Measurements from ENCODE around the gene TNRC6A. TPM values are rescaled to one million over a fixed set of nuclear protein-coding genes. Genes with fewer than 3 reads are reported as not detected.

TNRC6A gene
- total RNA-seq, 2 experiments from 2014 or later, result 27.7 to 28.9 TPM

GRCh38 chr16:24730914-24731313 is 1.5 kb downstream of the TNRC6A start:
- Mint-ChIP-seq H3K27me3 (no peaks in the 10 kb centered on the region), H3K4me3 (peak overlapping the region; percentile 96), H3K27ac (peak overlapping the region; percentile 72), H3K9me3 (no peaks in the 10 kb centered on the region), H3K4me1 (ENCODE audit: low read depth) (peaks cover 53% of the 10 kb centered on the region), H3K36me3 (ENCODE audit: low read depth) (peaks cover 34% of the 10 kb centered on the region)
- TF ChIP-seq CTCF (IDR thresholded peaks at IDR 0.05), result no peak
- ChIA-PET POLR2A (interaction anchor here (0.7 to 1.6 kb wide), 5 partner anchors 10 to 190 kb away, joined by 4 to 7 read pairs (median 4); no protein-coding TSS in a partner anchor), CTCF (interaction anchor here (0.7 to 2.1 kb wide), 4 partner anchors 14 to 28 kb away, joined by 3 to 5 read pairs (median 4); no protein-coding TSS in a partner anchor)
- DNase-seq, result no peak
- ATAC-seq, result no peak
- intact Hi-C loops (cut with micrococcal nuclease), result no loop called here

- Mint-ChIP-seq H3K9me3 (no peaks in the 10 kb centered on the region), H3K36me3 (ENCODE audit: low read depth) (peaks cover 37% of the 10 kb centered on the region), H3K27ac (peak overlapping the region; percentile 30), H3K4me3 (peak overlapping the region; percentile 23), H3K27me3 (no peaks in the 10 kb centered on the region), H3K4me1 (ENCODE audit: low read depth) (peaks cover 62% of the 10 kb centered on the region)
- intact Hi-C loops (cut with micrococcal nuclease), result no loop called here
- CTCF ChIA-PET, result interaction anchor here (2.1 kb wide), 1 partner anchor 27 kb away, joined by 5 read pairs; no protein-coding TSS in a partner anchor
- TF ChIP-seq CTCF (IDR thresholded peaks at IDR 0.05), result no peak
- POLR2A ChIA-PET, result interaction anchor here (1.6 kb wide), 1 partner anchor 9 kb away, joined by 4 read pairs; no protein-coding TSS in a partner anchor
- no peak for ATAC-seq
- no peak for DNase-seq
These were observed 2.4 kb downstream of the TNRC6A start for GRCh38 chr16:24731722-24732419.

- Mint-ChIP-seq H3K36me3 (ENCODE audit: low read depth) (peaks cover 49% of the 10 kb centered on the region), H3K4me3 (no peak overlapping the region), H3K27ac (no peak overlapping the region), H3K9me3 (no peaks in the 10 kb centered on the region), H3K4me1 (ENCODE audit: low read depth) (peaks cover 79% of the 10 kb centered on the region), H3K27me3 (no peaks in the 10 kb centered on the region)
- TF ChIP-seq CTCF (IDR thresholded peaks at IDR 0.05), result no peak
- ChIA-PET POLR2A (interaction anchor here (0.6 to 1.0 kb wide), 3 partner anchors 19 to 491 kb away, joined by 3 read pairs; no protein-coding TSS in a partner anchor), CTCF (interaction anchor here (0.6 to 1.2 kb wide), 3 partner anchors 11 to 514 kb away, joined by 3 to 4 read pairs (median 3); no protein-coding TSS in a partner anchor)
- ATAC-seq (no peak), DNase-seq (no peak)
- intact Hi-C loops (cut with micrococcal nuclease), result no loop called here
These were observed 4.9 kb downstream of the TNRC6A start for GRCh38 chr16:24734382-24734781.

GRCh38 chr16:24736758-24737157 is 7.3 kb downstream of the TNRC6A start:
- ChIA-PET POLR2A (no interaction called here), CTCF (no interaction called here)
- H3K36me3 Mint-ChIP-seq (ENCODE audit: low read depth), result peaks cover 46% of the 10 kb centered on the region
- DNase-seq (no peak), ATAC-seq (no peak)
- no peak for TF ChIP-seq CTCF (IDR thresholded peaks at IDR 0.05)
- H3K27me3 Mint-ChIP-seq, result no peaks in the 10 kb centered on the region
- peaks cover 87% of the 10 kb centered on the region for H3K4me1 Mint-ChIP-seq (ENCODE audit: low read depth)
- H3K4me3 Mint-ChIP-seq, result no peak overlapping the region
- H3K27ac Mint-ChIP-seq, result peak overlapping the region; percentile 18
- no peaks in the 10 kb centered on the region for H3K9me3 Mint-ChIP-seq
- intact Hi-C loops (cut with micrococcal nuclease), result no loop called here

GRCh38 chr16:24737391-24737871 is 8.0 kb downstream of the TNRC6A start:
- Mint-ChIP-seq H3K27me3 (no peaks in the 10 kb centered on the region), H3K27ac (peak overlapping the region; percentile 4), H3K4me3 (no peak overlapping the region), H3K36me3 (ENCODE audit: low read depth) (peaks cover 42% of the 10 kb centered on the region), H3K9me3 (no peaks in the 10 kb centered on the region), H3K4me1 (ENCODE audit: low read depth) (peaks cover 87% of the 10 kb centered on the region)
- DNase-seq (no peak), ATAC-seq (no peak)
- no peak for TF ChIP-seq CTCF (IDR thresholded peaks at IDR 0.05)
- intact Hi-C loops (cut with micrococcal nuclease), result no loop called here
- POLR2A ChIA-PET, result interaction anchor here (1.1 to 1.3 kb wide), 2 partner anchors 9 to 11 kb away, joined by 3 to 4 read pairs; no protein-coding TSS in a partner anchor
- CTCF ChIA-PET, result interaction anchor here (1.3 kb wide), 1 partner anchor 11 kb away, joined by 4 read pairs; no protein-coding TSS in a partner anchor

Measured in activated CD8-positive, alpha-beta T cell treated with anti-CD3 and anti-CD28 coated beads for 36 hours (primary cell).